IMR-90 (cell line): ENCODE results near the gene CLP1. TPM values are rescaled to one million over a fixed set of nuclear protein-coding genes. Genes with fewer than 3 reads are reported as not detected.
A peak's percentile ranks its signal among the peaks of the same experiment; 100 is the strongest.

Experiments used
- ATAC-seq: fragments of 200-7000 bp; cut with Tn5 transposase; 2 replicates; pipeline ENCODE4 v1.9.1; 2020; ENCODE audit warnings: low read depth, mild to moderate bottlenecking, moderate library complexity
- BruUV-seq: library from RNA; stranded (reverse); fragments of 400-500 nt; replicated peaks from 2 replicates; lab custom pipeline; 2021; lab: Mats Ljungman, UMichigan
- CTCF ChIA-PET: fragments of 300-600 bp; formaldehyde crosslinking; extraction: SDS; loops from one replicate; lab custom pipeline; 2021; ENCODE audit warnings: antibody characterized with exemption; lab: Yijun Ruan, JAX
- POLR2A ChIA-PET: fragments of 300-600 bp; sonication (Branson Sonifier 250); formaldehyde crosslinking; loops from one replicate; lab custom pipeline; 2022; ENCODE audit warnings: antibody characterized with exemption; ENCODE audit not compliant: unreplicated experiment; lab: Charles Lee
- DNase-seq: peaks from one replicate; pipeline ENCODE4 v3.0.0; 2013
- H2AFZ ChIP-seq: replicated peaks from 2 replicates; pipeline ENCODE3; 2013; ENCODE audit warnings: low read length, mild to moderate bottlenecking; ENCODE audit not compliant: poor library complexity
- H2AK5ac ChIP-seq: 2 replicates; pipeline ENCODE4 v1.6.1; 2013; ENCODE audit warnings: low read depth, low read length, inconsistent platforms
- H2AK9ac ChIP-seq: replicated peaks from 2 replicates; pipeline ENCODE3; 2013; ENCODE audit warnings: mild to moderate bottlenecking, low read depth, low read length, moderate library complexity; ENCODE audit not compliant: poor library complexity
- H2BK120ac ChIP-seq: 2 replicates; pipeline ENCODE4 v1.6.1; 2013; ENCODE audit warnings: low read depth, low read length, inconsistent platforms
- H2BK15ac ChIP-seq: 3 replicates; pipeline ENCODE4 v1.6.1; 2013; ENCODE audit warnings: low read depth, low read length, inconsistent platforms
- H2BK20ac ChIP-seq: 2 replicates; pipeline ENCODE4 v1.6.1; 2013; ENCODE audit warnings: low read depth, mild to moderate bottlenecking, inconsistent platforms, low read length, moderate library complexity
- H2BK5ac ChIP-seq: 2 replicates; pipeline ENCODE4 v1.6.1; 2013; ENCODE audit warnings: mild to moderate bottlenecking, low read depth, low read length, inconsistent platforms; ENCODE audit not compliant: poor library complexity, severe bottlenecking
- H3K14ac ChIP-seq: replicated peaks from 2 replicates; pipeline ENCODE4 v1.6.1; 2013; ENCODE audit warnings: low read depth, low read length, inconsistent platforms
- H3K18ac ChIP-seq: 2 replicates; pipeline ENCODE4 v1.6.1; 2013; ENCODE audit warnings: low read depth, low read length, control low read depth
- H3K23ac ChIP-seq: 2 replicates; pipeline ENCODE4 v1.6.1; 2013; ENCODE audit warnings: low read depth, low read length, inconsistent platforms
- H3K27ac ChIP-seq: 2 replicates; pipeline ENCODE4 v1.5.1; 2013; ENCODE audit warnings: mild to moderate bottlenecking, control low read depth, low read length; ENCODE audit not compliant: insufficient read depth
- H3K27me3 ChIP-seq: 2 replicates; pipeline ENCODE4 v1.6.1; 2013; ENCODE audit warnings: low read length; ENCODE audit not compliant: control insufficient read depth, insufficient read depth
- H3K36me3 ChIP-seq: 2 replicates; pipeline ENCODE4 v1.6.1; 2013; ENCODE audit warnings: low read length, mixed read lengths; ENCODE audit not compliant: control insufficient read depth, insufficient read depth
- H3K4ac ChIP-seq: 2 replicates; pipeline ENCODE4 v1.6.1; 2013; ENCODE audit warnings: low read depth, low read length, inconsistent platforms
- H3K4me1 ChIP-seq: 2 replicates; pipeline ENCODE4 v1.6.1; 2013; ENCODE audit warnings: low read length, mixed read lengths; ENCODE audit not compliant: control insufficient read depth, insufficient read depth
- H3K4me2 ChIP-seq: 2 replicates; pipeline ENCODE4 v1.6.1; 2013; ENCODE audit warnings: low read depth, mild to moderate bottlenecking, control low read depth, low read length, moderate library complexity
- H3K4me3 ChIP-seq: 2 replicates; pipeline ENCODE4 v1.5.1; 2013; ENCODE audit warnings: low read depth, mild to moderate bottlenecking, control low read depth, low read length, moderate library complexity; ENCODE audit not compliant: insufficient read depth
- H3K56ac ChIP-seq: 2 replicates; pipeline ENCODE4 v1.6.1; 2013; ENCODE audit warnings: low read length, inconsistent platforms; ENCODE audit not compliant: insufficient read depth; ENCODE audit errors: extremely low read depth
- H3K79me1 ChIP-seq, 2 experiments: 2 replicates each; pipeline ENCODE4 v1.6.1; 2013; ENCODE audit warnings: low read length in 2 of 2, inconsistent platforms in 1 of 2, low read depth in 1 of 2
- H3K9ac ChIP-seq: 2 replicates; pipeline ENCODE4 v1.6.1; 2013; ENCODE audit warnings: low read depth, low read length, control low read depth
- H3K9me1 ChIP-seq: 2 replicates; pipeline ENCODE4 v1.6.1; 2013; ENCODE audit warnings: low read length, inconsistent platforms; ENCODE audit not compliant: insufficient read depth
- H3K9me3 ChIP-seq: 2 replicates; pipeline ENCODE4 v1.6.1; 2013; ENCODE audit warnings: low read length; ENCODE audit not compliant: control insufficient read depth, insufficient read depth
- H4K20me1 ChIP-seq: 2 replicates; pipeline ENCODE4 v1.6.1; 2013; ENCODE audit warnings: low read length, inconsistent platforms; ENCODE audit not compliant: insufficient read depth
- H4K5ac ChIP-seq: 2 replicates; pipeline ENCODE4 v1.6.1; 2013; ENCODE audit warnings: mild to moderate bottlenecking, low read depth, low read length, control low read depth
- H4K8ac ChIP-seq, 2 experiments: 2 replicates each; pipeline ENCODE4 v1.6.1; 2013; ENCODE audit warnings: low read depth in 2 of 2, low read length in 2 of 2, control low read depth in 1 of 2, inconsistent platforms in 1 of 2
- H4K91ac ChIP-seq: 2 replicates; pipeline ENCODE4 v1.6.1; 2013; ENCODE audit warnings: low read depth, low read length, inconsistent platforms; ENCODE audit not compliant: insufficient read depth
- CEBPB ChIP-seq: IDR thresholded peaks from 2 replicates; pipeline ENCODE4 v1.6.1; 2012; ENCODE audit warnings: low read depth, low read length, improper control_type of control experiment
- CHD1 ChIP-seq: IDR thresholded peaks from 2 replicates; pipeline ENCODE4 v1.6.1; 2012; ENCODE audit warnings: low read depth, low read length, improper control_type of control experiment
- FOS ChIP-seq: fragments of 150-350 bp; IDR thresholded peaks from 2 replicates; pipeline ENCODE4 v1.6.1; 2016; ENCODE audit warnings: low read depth, low read length
- MAZ ChIP-seq: IDR thresholded peaks from 2 replicates; pipeline ENCODE4 v1.6.1; 2012; ENCODE audit warnings: low read depth, mild to moderate bottlenecking, low read length, improper control_type of control experiment, moderate library complexity, borderline replicate concordance
- MXI1 ChIP-seq: IDR thresholded peaks from 2 replicates; pipeline ENCODE4 v1.6.1; 2012; ENCODE audit warnings: low read depth, mild to moderate bottlenecking, low read length, moderate library complexity, borderline replicate concordance
- NFE2L2 ChIP-seq: fragments of 150-350 bp; IDR thresholded peaks from 2 replicates; pipeline ENCODE4 v1.6.1; 2016; ENCODE audit warnings: low read depth, mild to moderate bottlenecking, low read length
- POLR2A ChIP-seq: IDR thresholded peaks from 2 replicates; pipeline ENCODE4 v1.6.1; 2012; ENCODE audit warnings: mild to moderate bottlenecking, low read depth, low read length
- RAD21 ChIP-seq: IDR thresholded peaks from 2 replicates; pipeline ENCODE4 v1.6.1; 2012; ENCODE audit warnings: low read length, improper control_type of control experiment
- RCOR1 ChIP-seq: IDR thresholded peaks from 2 replicates; pipeline ENCODE4 v1.6.1; 2012; ENCODE audit warnings: mild to moderate bottlenecking, low read length, improper control_type of control experiment; ENCODE audit not compliant: insufficient replicate concordance
- RFX5 ChIP-seq: IDR thresholded peaks from 2 replicates; pipeline ENCODE4 v1.8.0; 2012; ENCODE audit warnings: low read depth, mild to moderate bottlenecking, low read length, moderate library complexity
- SMC3 ChIP-seq: fragments of 150-350 bp; IDR thresholded peaks from 2 replicates; pipeline ENCODE4 v1.6.1; 2016; ENCODE audit warnings: low read depth, mild to moderate bottlenecking, antibody characterized with exemption, low read length, moderate library complexity
- WGBS, 2 experiments: methylation state at CpG; one replicate each; pipeline versions ENCODE4 v1.1.5 to v1.1.7; 2013; ENCODE audit warnings: missing lambda C conversion rate in 2 of 2; ENCODE audit not compliant: insufficient read length in 1 of 2; ENCODE audit errors: extremely low coverage in 2 of 2; 5-methylcytosine and 5-hydroxymethylcytosine counted together
- dilution Hi-C: fragments of 300-500 bp; cut with HindIII; formaldehyde crosslinking; loops from one replicate; pipeline ENCODE4 v1.14.3; 2018; ENCODE audit warnings: low sequenced_read_pairs; ENCODE audit not compliant: unreplicated experiment
- in situ Hi-C: fragments of 300-500 bp; cut with MboI; formaldehyde crosslinking; loops from 3 replicates; pipeline ENCODE4 v1.14.3; 2019; ENCODE audit warnings: low sequenced_read_pairs, inconsistent platforms, mixed read lengths
- intact Hi-C: fragments of 100-400 bp; cut with micrococcal nuclease; formaldehyde crosslinking; loops from 2 replicates; pipeline ENCODE4 v1.10.0; 2022
- polyA plus RNA-seq, 3 experiments: library from polyadenylated mRNA; depleted of rRNA; stranded (reverse); fragments of >200 nt; gene quantifications; 2 replicates each; pipeline ENCODE4 v1.2.3, GENCODE V29; 2012; ENCODE audit warnings: low replicate concordance in 1 of 3
- total RNA-seq: library from RNA; depleted of rRNA; stranded (reverse); fragments of >200 nt; gene quantifications from 2 replicates; pipeline ENCODE4 v1.2.3, GENCODE V29; 2012
- TF ChIP-seq, protein P1 (sequence below): fragments of 150-350 bp; IDR thresholded peaks from 2 replicates; pipeline ENCODE4 v1.6.1; 2017; ENCODE audit warnings: mild to moderate bottlenecking, antibody characterized with exemption, low read length, low read depth
- TF ChIP-seq, protein P2 (sequence below): conservative IDR thresholded peaks from 2 replicates; pipeline ENCODE4 v1.5.1; 2012; ENCODE audit warnings: mild to moderate bottlenecking, low read depth, low read length, improper control_type of control experiment
- TF ChIP-seq, protein P3 (sequence below): fragments of 150-350 bp; IDR thresholded peaks from 2 replicates; pipeline ENCODE4 v1.6.1; 2016; ENCODE audit warnings: low read depth, mild to moderate bottlenecking, low read length, moderate library complexity, borderline replicate concordance

The CLP1 gene
- total and polyA plus RNA-seq, 2 of the 4 experiments (the other 2 are of a cell fraction) = 16.5 to 24.0 TPM

DNA sequence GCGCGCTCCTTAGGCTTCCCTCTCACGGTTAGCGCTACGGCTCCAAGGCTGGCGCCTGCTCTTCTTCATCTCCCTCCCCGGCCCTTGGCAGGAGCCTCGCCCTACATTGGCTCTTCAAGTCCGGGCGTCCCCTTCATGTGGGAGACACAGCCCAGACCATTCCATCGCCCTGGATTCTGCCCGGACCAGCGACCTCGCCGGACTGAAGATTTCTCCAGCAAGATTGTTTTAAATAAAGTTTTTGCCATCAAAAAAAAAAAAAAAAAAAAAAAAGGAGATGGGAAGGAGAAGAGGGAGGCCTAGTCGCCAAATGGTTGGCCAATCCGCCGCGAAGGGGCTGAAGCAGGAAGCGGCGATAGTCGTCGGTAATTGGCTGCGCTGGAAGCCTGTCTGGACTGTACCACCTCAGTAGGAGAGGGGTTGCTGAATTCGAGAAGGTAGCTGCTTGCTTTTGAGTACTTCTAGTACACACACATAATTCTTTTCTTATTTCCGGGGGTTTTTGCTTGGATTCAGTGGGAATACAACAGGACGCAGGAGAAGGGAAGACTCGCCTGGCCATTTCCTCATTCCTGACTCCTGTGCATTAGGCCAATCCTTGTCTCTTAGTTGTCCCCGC, 9.7 kb downstream of the CLP1 start:
- POLR2A ChIA-PET = interaction anchor here (0.5 to 0.6 kb wide), 2 partner anchors 30 to 979 kb away, joined by 3 read pairs; no protein-coding TSS in a partner anchor
- TF ChIP-seq, protein P1, sequence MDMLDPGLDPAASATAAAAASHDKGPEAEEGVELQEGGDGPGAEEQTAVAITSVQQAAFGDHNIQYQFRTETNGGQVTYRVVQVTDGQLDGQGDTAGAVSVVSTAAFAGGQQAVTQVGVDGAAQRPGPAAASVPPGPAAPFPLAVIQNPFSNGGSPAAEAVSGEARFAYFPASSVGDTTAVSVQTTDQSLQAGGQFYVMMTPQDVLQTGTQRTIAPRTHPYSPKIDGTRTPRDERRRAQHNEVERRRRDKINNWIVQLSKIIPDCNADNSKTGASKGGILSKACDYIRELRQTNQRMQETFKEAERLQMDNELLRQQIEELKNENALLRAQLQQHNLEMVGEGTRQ = 0 out of 2 replicates have a peak, but pooled peaks have one; percentile 10
- TF ChIP-seq SMC3 = no peak
- TF ChIP-seq MAZ = no peak
- no peak for TF ChIP-seq RAD21
- peak; percentile 83; the same call in 1 of the 2 replicates for TF ChIP-seq CHD1
- no peak for TF ChIP-seq RFX5
- TF ChIP-seq RCOR1 = no peak
- TF ChIP-seq NFE2L2 = no peak
- TF ChIP-seq, protein P2, sequence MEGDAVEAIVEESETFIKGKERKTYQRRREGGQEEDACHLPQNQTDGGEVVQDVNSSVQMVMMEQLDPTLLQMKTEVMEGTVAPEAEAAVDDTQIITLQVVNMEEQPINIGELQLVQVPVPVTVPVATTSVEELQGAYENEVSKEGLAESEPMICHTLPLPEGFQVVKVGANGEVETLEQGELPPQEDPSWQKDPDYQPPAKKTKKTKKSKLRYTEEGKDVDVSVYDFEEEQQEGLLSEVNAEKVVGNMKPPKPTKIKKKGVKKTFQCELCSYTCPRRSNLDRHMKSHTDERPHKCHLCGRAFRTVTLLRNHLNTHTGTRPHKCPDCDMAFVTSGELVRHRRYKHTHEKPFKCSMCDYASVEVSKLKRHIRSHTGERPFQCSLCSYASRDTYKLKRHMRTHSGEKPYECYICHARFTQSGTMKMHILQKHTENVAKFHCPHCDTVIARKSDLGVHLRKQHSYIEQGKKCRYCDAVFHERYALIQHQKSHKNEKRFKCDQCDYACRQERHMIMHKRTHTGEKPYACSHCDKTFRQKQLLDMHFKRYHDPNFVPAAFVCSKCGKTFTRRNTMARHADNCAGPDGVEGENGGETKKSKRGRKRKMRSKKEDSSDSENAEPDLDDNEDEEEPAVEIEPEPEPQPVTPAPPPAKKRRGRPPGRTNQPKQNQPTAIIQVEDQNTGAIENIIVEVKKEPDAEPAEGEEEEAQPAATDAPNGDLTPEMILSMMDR = no peak
- peak; percentile 63 for TF ChIP-seq CEBPB
- peak; percentile 60; the same call in 1 of the 2 replicates for TF ChIP-seq FOS
- TF ChIP-seq MXI1 = no peak
- TF ChIP-seq, protein P3, sequence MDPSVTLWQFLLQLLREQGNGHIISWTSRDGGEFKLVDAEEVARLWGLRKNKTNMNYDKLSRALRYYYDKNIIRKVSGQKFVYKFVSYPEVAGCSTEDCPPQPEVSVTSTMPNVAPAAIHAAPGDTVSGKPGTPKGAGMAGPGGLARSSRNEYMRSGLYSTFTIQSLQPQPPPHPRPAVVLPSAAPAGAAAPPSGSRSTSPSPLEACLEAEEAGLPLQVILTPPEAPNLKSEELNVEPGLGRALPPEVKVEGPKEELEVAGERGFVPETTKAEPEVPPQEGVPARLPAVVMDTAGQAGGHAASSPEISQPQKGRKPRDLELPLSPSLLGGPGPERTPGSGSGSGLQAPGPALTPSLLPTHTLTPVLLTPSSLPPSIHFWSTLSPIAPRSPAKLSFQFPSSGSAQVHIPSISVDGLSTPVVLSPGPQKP = no peak
- TF ChIP-seq POLR2A = no peak

More for the DNA sequence above, 9.7 kb downstream of the CLP1 start:
- dilution Hi-C loops (no loop called here), intact Hi-C loops (loop anchor here (5.0 kb wide), 2 partner anchors 650 to 855 kb away; no protein-coding TSS in a partner anchor), in situ Hi-C loops (no loop called here)
- Histone ChIP-seq H2AFZ (peak overlapping the region; percentile 93), H3K9me3 (no peaks in the 10 kb centered on the region), H3K4ac (peak overlapping the region; percentile 98), H3K36me3 (peaks cover 4% of the 10 kb centered on the region), H2AK5ac (no peak overlapping the region), H2BK20ac (peak overlapping the region; percentile 99), H4K8ac (peak overlapping the region; percentile 81 to 96), H2BK120ac (peak overlapping the region; percentile 100), H3K18ac (peak overlapping the region; percentile 96), H3K79me1 (peaks cover 0 to 16% of the 10 kb centered on the region in 2 experiments; a peak in 2 of 4 replicates), H3K56ac (peak overlapping the region; percentile 99), H3K23ac (peak overlapping the region; percentile 100), H2BK15ac (peak overlapping the region; percentile 91; the same call in 2 of the 3 replicates), H3K14ac (peak overlapping the region; percentile 99), H3K9me1 (no peaks in the 10 kb centered on the region), H3K4me2 (peak overlapping the region; percentile 90), H2BK5ac (peak overlapping the region; percentile 96), H4K20me1 (peaks cover 6% of the 10 kb centered on the region), H3K27me3 (no peaks in the 10 kb centered on the region), H4K5ac (peak overlapping the region; percentile 95), H3K9ac (peak overlapping the region; percentile 95), H4K91ac (peak overlapping the region; percentile 94), H3K27ac (peak overlapping the region; percentile 84), H2AK9ac (peak overlapping the region; percentile 71), H3K4me1 (peaks cover 2% of the 10 kb centered on the region; the same call in 1 of the 2 replicates), H3K4me3 (peak overlapping the region; percentile 98)
- DNase-seq (peak; percentile 99), ATAC-seq (peak; percentile 84)
- WGBS, 2 experiments = no CpG with 5 or more reads among the region's 29 CpGs
- CTCF ChIA-PET = interaction anchor here (1.0 kb wide), 1 partner anchor 100 kb away, joined by 5 read pairs; the partner anchor contains the start of gene UBE2L6
- BruUV-seq = no TSS peak
